Activated naive CD4-positive, alpha-beta T cell treated with anti-CD3 and anti-CD28 coated beads, Interleukin-2, amount 10 ng/mL, durations not matched to agents 7 days and 5 days (primary cell): ENCODE data around the gene FAM135A.
"Not testable (repeated sequence)": the region's sequence is repeated elsewhere in the genome, so short reads cannot be mapped to it uniquely, and the experiment has no call there.

Experiments
- CTCF ChIA-PET: fragments of 350-600 bp; sonication (Branson Sonifier 250); formaldehyde crosslinking; loops from one replicate; lab custom pipeline; 2021; ENCODE audit warnings: antibody characterized with exemption; lab: Charles Lee
- DNase-seq: peaks from one replicate; pipeline ENCODE4 v3.0.0-alpha.2; 2020
- H3K27ac Mint-ChIP-seq: one replicate; pipeline ENCODE4 v1.8.0; 2021; ENCODE audit warnings: mild to moderate bottlenecking, moderate library complexity, mixed read lengths
- H3K27me3 Mint-ChIP-seq: one replicate; pipeline ENCODE4 v1.8.0; 2021; ENCODE audit warnings: mild to moderate bottlenecking, mixed read lengths
- H3K36me3 Mint-ChIP-seq: one replicate; pipeline ENCODE4 v1.8.0; 2021; ENCODE audit warnings: mixed read lengths
- H3K4me1 Mint-ChIP-seq: one replicate; pipeline ENCODE4 v1.8.0; 2021; ENCODE audit warnings: mixed read lengths
- H3K4me3 Mint-ChIP-seq: one replicate; pipeline ENCODE4 v1.8.0; 2021; ENCODE audit warnings: mild to moderate bottlenecking, moderate library complexity, mixed read lengths
- H3K9me3 Mint-ChIP-seq: one replicate; pipeline ENCODE4 v1.8.0; 2021; ENCODE audit warnings: mixed read lengths

The FAM135A gene

GRCh38 chr6:70552286-70552940, 139.1 kb downstream of the FAM135A start:
- H3K4me3 Mint-ChIP-seq, H3K27me3 Mint-ChIP-seq, H3K9me3 Mint-ChIP-seq, H3K27ac Mint-ChIP-seq, H3K36me3 Mint-ChIP-seq, H3K4me1 Mint-ChIP-seq, DNase-seq: not testable (repeated sequence)
- CTCF ChIA-PET: interaction anchor here (0.7 kb wide), 2 partner anchors 87 to 92 kb away, joined by 3 to 4 read pairs; no protein-coding TSS in a partner anchor

- no peaks in the 10 kb centered on the region for H3K9me3 Mint-ChIP-seq
- no peaks in the 10 kb centered on the region for H3K36me3 Mint-ChIP-seq
- H3K27ac Mint-ChIP-seq: no peak overlapping the region
- peaks cover 4% of the 10 kb centered on the region for H3K4me1 Mint-ChIP-seq
- no peaks in the 10 kb centered on the region for H3K27me3 Mint-ChIP-seq
- DNase-seq: no peak
- CTCF ChIA-PET: interaction anchor here (0.7 kb wide), 1 partner anchor 91 kb away, joined by 3 read pairs; no protein-coding TSS in a partner anchor
- H3K4me3 Mint-ChIP-seq: no peak overlapping the region
Measured at GRCh38 chr6:70552974-70553373, 139.7 kb downstream of the FAM135A start.

GRCh38 chr6:70557998-70558397, 144.7 kb downstream of the FAM135A start:
- H3K4me3 Mint-ChIP-seq: no peak overlapping the region

GRCh38 chr6:70562401-70562800, 149.1 kb downstream of the FAM135A start:
- H3K36me3 Mint-ChIP-seq, H3K9me3 Mint-ChIP-seq, DNase-seq, H3K27ac Mint-ChIP-seq, CTCF ChIA-PET, H3K27me3 Mint-ChIP-seq, H3K4me3 Mint-ChIP-seq: not testable (repeated sequence)
- H3K4me1 Mint-ChIP-seq: peaks cover 19% of the 10 kb centered on the region

More at GRCh38 chr6:70557998-70558397, 144.7 kb downstream of the FAM135A start:
- Mint-ChIP-seq H3K27ac (no peak overlapping the region), H3K4me1 (peaks cover 9% of the 10 kb centered on the region), H3K36me3 (no peaks in the 10 kb centered on the region), H3K9me3 (no peaks in the 10 kb centered on the region), H3K27me3 (no peaks in the 10 kb centered on the region)
- CTCF ChIA-PET: interaction anchor here (1.0 to 1.3 kb wide), 7 partner anchors 9 to 326 kb away, joined by 3 to 4 read pairs (median 3); no protein-coding TSS in a partner anchor
- DNase-seq: no peak

- DNase-seq: no peak
- no peak overlapping the region for H3K27ac Mint-ChIP-seq
- CTCF ChIA-PET: no interaction called here
Measured at GRCh38 chr6:70563530-70563929, 150.2 kb downstream of the FAM135A start.

GRCh38 chr6:70566751-70567382, 153.6 kb downstream of the FAM135A start, which contains the start of gene SDHAF4:
Gene SDHAF4, plus strand, starts transcription at chr6:70566930. Its CDS starts 11 bp downstream, at chr6:70566941.
- CTCF ChIA-PET: interaction anchor here (0.7 to 1.3 kb wide), 3 partner anchors 85 to 389 kb away, joined by 3 read pairs; no protein-coding TSS in a partner anchor
- Mint-ChIP-seq H3K27ac (peak within 1 kb of the TSS; percentile 86), H3K36me3 (peaks cover 14% of the 10 kb centered on the region), H3K4me3 (peak within 1 kb of the TSS; percentile 87), H3K4me1 (peaks cover 23% of the 10 kb centered on the region), H3K27me3 (peaks cover 8% of the 10 kb centered on the region), H3K9me3 (peaks cover 3% of the 10 kb centered on the region)
- DNase-seq: peak; percentile 95

More at GRCh38 chr6:70563530-70563929, 150.2 kb downstream of the FAM135A start:
- H3K36me3 Mint-ChIP-seq: peaks cover 2% of the 10 kb centered on the region
- H3K4me1 Mint-ChIP-seq: peaks cover 17% of the 10 kb centered on the region
- H3K9me3 Mint-ChIP-seq: no peaks in the 10 kb centered on the region
- H3K4me3 Mint-ChIP-seq: no peak overlapping the region
- peaks cover 8% of the 10 kb centered on the region for H3K27me3 Mint-ChIP-seq

GRCh38 chr6:70574643-70575042, 161.3 kb downstream of the FAM135A start:
- CTCF ChIA-PET: interaction anchor here (0.6 to 1.0 kb wide), 2 partner anchors 112 to 489 kb away, joined by 3 read pairs; no protein-coding TSS in a partner anchor
- no peak overlapping the region for H3K4me3 Mint-ChIP-seq
- H3K27me3 Mint-ChIP-seq: no peaks in the 10 kb centered on the region
- DNase-seq: no peak
- no peak overlapping the region for H3K27ac Mint-ChIP-seq
- H3K9me3 Mint-ChIP-seq: peaks cover 2% of the 10 kb centered on the region
- peaks cover 21% of the 10 kb centered on the region for H3K36me3 Mint-ChIP-seq
- H3K4me1 Mint-ChIP-seq: peaks cover 6% of the 10 kb centered on the region

GRCh38 chr6:70575899-70576495, 162.7 kb downstream of the FAM135A start:
- CTCF ChIA-PET: no interaction called here
- Mint-ChIP-seq H3K36me3 (peaks cover 18% of the 10 kb centered on the region), H3K4me1 (peaks cover 3% of the 10 kb centered on the region), H3K27me3 (no peaks in the 10 kb centered on the region), H3K4me3 (no peak overlapping the region), H3K27ac (no peak overlapping the region), H3K9me3 (no peaks in the 10 kb centered on the region)
- DNase-seq: no peak

- Mint-ChIP-seq H3K4me1 (peaks cover 13% of the 10 kb centered on the region), H3K27me3 (no peaks in the 10 kb centered on the region), H3K27ac (no peak overlapping the region), H3K4me3 (no peak overlapping the region), H3K9me3 (no peaks in the 10 kb centered on the region), H3K36me3 (peaks cover 43% of the 10 kb centered on the region)
- no peak for DNase-seq
- CTCF ChIA-PET: interaction anchor here (0.6 to 0.7 kb wide), 2 partner anchors 9 to 65 kb away, joined by 3 read pairs; no protein-coding TSS in a partner anchor
Measured at GRCh38 chr6:70586114-70586513, 172.8 kb downstream of the FAM135A start.

- peaks cover 6% of the 10 kb centered on the region for H3K9me3 Mint-ChIP-seq
- H3K27ac Mint-ChIP-seq: no peak overlapping the region
Measured at GRCh38 chr6:70590400-70590799, 177.1 kb downstream of the FAM135A start.

GRCh38 chr6:70592391-70593117, 179.2 kb downstream of the FAM135A start:
- DNase-seq: no peak
- H3K4me1 Mint-ChIP-seq: no peaks in the 10 kb centered on the region
- no peak overlapping the region for H3K4me3 Mint-ChIP-seq
- H3K27ac Mint-ChIP-seq: no peak overlapping the region
- no peaks in the 10 kb centered on the region for H3K27me3 Mint-ChIP-seq
- H3K36me3 Mint-ChIP-seq: peaks cover 13% of the 10 kb centered on the region
- CTCF ChIA-PET: no interaction called here
- peaks cover 6% of the 10 kb centered on the region for H3K9me3 Mint-ChIP-seq

More at GRCh38 chr6:70590400-70590799, 177.1 kb downstream of the FAM135A start:
- CTCF ChIA-PET: no interaction called here
- no peak overlapping the region for H3K4me3 Mint-ChIP-seq
- no peak for DNase-seq
- H3K36me3 Mint-ChIP-seq: peaks cover 21% of the 10 kb centered on the region
- H3K27me3 Mint-ChIP-seq: no peaks in the 10 kb centered on the region
- peaks cover 11% of the 10 kb centered on the region for H3K4me1 Mint-ChIP-seq

- Mint-ChIP-seq H3K4me3 (no peak overlapping the region), H3K36me3 (peaks cover 12% of the 10 kb centered on the region), H3K4me1 (no peaks in the 10 kb centered on the region), H3K27me3 (no peaks in the 10 kb centered on the region), H3K9me3 (peaks cover 6% of the 10 kb centered on the region), H3K27ac (no peak overlapping the region)
- no peak for DNase-seq
- CTCF ChIA-PET: no interaction called here
Measured at GRCh38 chr6:70593118-70593486, 179.8 kb downstream of the FAM135A start.

GRCh38 chr6:70599187-70599586, 185.9 kb downstream of the FAM135A start:
- H3K27me3 Mint-ChIP-seq: no peaks in the 10 kb centered on the region
- H3K9me3 Mint-ChIP-seq: peaks cover 10% of the 10 kb centered on the region
- H3K4me3 Mint-ChIP-seq: no peak overlapping the region
- CTCF ChIA-PET: no interaction called here
- no peak overlapping the region for H3K27ac Mint-ChIP-seq
- H3K4me1 Mint-ChIP-seq: peaks cover 7% of the 10 kb centered on the region
- H3K36me3 Mint-ChIP-seq: peaks cover 11% of the 10 kb centered on the region
- peak; percentile 35 for DNase-seq

- peaks cover 15% of the 10 kb centered on the region for H3K4me1 Mint-ChIP-seq
- CTCF ChIA-PET: no interaction called here
- peaks cover 15% of the 10 kb centered on the region for H3K9me3 Mint-ChIP-seq
- H3K27me3 Mint-ChIP-seq: no peaks in the 10 kb centered on the region
- H3K4me3 Mint-ChIP-seq: no peak overlapping the region
- DNase-seq: no peak
- peaks cover 17% of the 10 kb centered on the region for H3K36me3 Mint-ChIP-seq
- H3K27ac Mint-ChIP-seq: no peak overlapping the region
Measured at GRCh38 chr6:70601014-70601413, 187.7 kb downstream of the FAM135A start.
